AG10803 (cell line): ENCODE data around the gene CHCHD3.

Source experiments
- DNase-seq: peaks from one replicate; pipeline ENCODE4 v3.0.0; 2010; ENCODE audit warnings: low read depth
- H3K4me3 ChIP-seq: 2 replicates; pipeline ENCODE4 v1.5.1; 2011; ENCODE audit warnings: mild to moderate bottlenecking, low read length, control low read depth
- CTCF ChIP-seq: conservative IDR thresholded peaks from 2 replicates; pipeline ENCODE4 v1.5.1; 2011; ENCODE audit warnings: mild to moderate bottlenecking, low read length, control low read depth, inconsistent platforms

CHCHD3 gene

GRCh38 chr7:133054162-133054840 lies 27.6 kb downstream of the CHCHD3 start:
- DNase-seq: peak; percentile 5
- H3K4me3 ChIP-seq: no peak overlapping the region
- no peak for TF ChIP-seq CTCF

GRCh38 chr7:133053321-133053891 lies 28.5 kb downstream of the CHCHD3 start:
- H3K4me3 ChIP-seq: peak overlapping the region; percentile 18
- no peak for TF ChIP-seq CTCF
- DNase-seq: peak; percentile 94

GRCh38 chr7:133052826-133053225 lies 29.1 kb downstream of the CHCHD3 start:
- H3K4me3 ChIP-seq: peak overlapping the region; percentile 18

GRCh38 chr7:133052401-133052756 lies 29.5 kb downstream of the CHCHD3 start:
- peak; percentile 48 for DNase-seq
- no peak for TF ChIP-seq CTCF
- no peak overlapping the region for H3K4me3 ChIP-seq

More at GRCh38 chr7:133052826-133053225, 29.1 kb downstream of the CHCHD3 start:
- DNase-seq: peak; percentile 48
- TF ChIP-seq CTCF: no peak

GRCh38 chr7:133051719-133052400 lies 30.0 kb downstream of the CHCHD3 start:
- no peak for TF ChIP-seq CTCF
- DNase-seq: no peak
- H3K4me3 ChIP-seq: no peak overlapping the region

- no peak overlapping the region for H3K4me3 ChIP-seq
- peak; percentile 24 for DNase-seq
- peak; percentile 31; the same call in 1 of the 2 replicates for TF ChIP-seq CTCF
Measured at GRCh38 chr7:133051066-133051465, 30.8 kb downstream of the CHCHD3 start.
